Caco-2 (cell line): Measurements from ENCODE around the gene PPP6R3. TPM values are rescaled to one million over a fixed set of nuclear protein-coding genes. Genes with fewer than 3 reads are reported as not detected.
A peak's percentile ranks its signal among the peaks of the same experiment; 100 is the strongest.
"Not testable (repeated sequence)": the region's sequence is repeated elsewhere in the genome, so short reads cannot be mapped to it uniquely, and the experiment has no call there.

Source experiments
- BruUV-seq: library from RNA; stranded (reverse); fragments of 400-500 nt; replicated peaks from 2 replicates; lab custom pipeline; 2021; lab: Mats Ljungman, UMichigan
- CTCF ChIA-PET: fragments of 300-600 bp; sonication (Branson Sonifier 250); formaldehyde crosslinking; loops from one replicate; lab custom pipeline; 2022; ENCODE audit warnings: antibody characterized with exemption; lab: Charles Lee
- POLR2A ChIA-PET: fragments of 300-600 bp; sonication (Branson Sonifier 250); formaldehyde crosslinking; loops from one replicate; lab custom pipeline; 2022; ENCODE audit warnings: antibody characterized with exemption; lab: Charles Lee
- DNase-seq, 2 experiments: peaks; one replicate each; pipeline versions ENCODE4 v3.0.0 to v3.0.0-alpha.2; 2020 to 2022
- H3K27me3 ChIP-seq: replicated peaks from 2 replicates; pipeline ENCODE4 v1.6.0; 2011; ENCODE audit warnings: low read length; ENCODE audit not compliant: control insufficient read depth, insufficient read depth
- H3K36me3 ChIP-seq: 2 replicates; pipeline ENCODE4 v1.5.1; 2011; ENCODE audit warnings: low read length; ENCODE audit not compliant: control insufficient read depth, insufficient read depth
- H3K4me1 ChIP-seq: fragments of 250-450 bp; sonication (Bioruptor Pico); 2 replicates; pipeline ENCODE4 v1.5.1; 2020; ENCODE audit warnings: mild to moderate bottlenecking
- H3K4me3 ChIP-seq: 2 replicates; pipeline ENCODE4 v1.5.1; 2011; ENCODE audit warnings: low read depth, mild to moderate bottlenecking, control low read depth, low read length
- H3K9me3 ChIP-seq: fragments of 250-450 bp; sonication (Bioruptor Pico); 2 replicates; pipeline ENCODE4 v1.5.1; 2020; ENCODE audit warnings: mild to moderate bottlenecking, moderate library complexity
- H3K27ac Mint-ChIP-seq: one replicate; pipeline ENCODE4 v1.8.0; 2022; ENCODE audit warnings: mixed read lengths; ENCODE audit not compliant: unreplicated experiment
- H3K27me3 Mint-ChIP-seq: one replicate; pipeline ENCODE4 v1.8.0; 2022; ENCODE audit warnings: mixed read lengths; ENCODE audit not compliant: insufficient read depth, unreplicated experiment
- H3K36me3 Mint-ChIP-seq: one replicate; pipeline ENCODE4 v1.8.0; 2022; ENCODE audit warnings: mild to moderate bottlenecking, mixed read lengths; ENCODE audit not compliant: insufficient read depth, unreplicated experiment
- H3K4me1 Mint-ChIP-seq: one replicate; pipeline ENCODE4 v1.8.0; 2022; ENCODE audit warnings: low read depth, mixed read lengths; ENCODE audit not compliant: unreplicated experiment
- H3K4me3 Mint-ChIP-seq: one replicate; pipeline ENCODE4 v1.8.0; 2022; ENCODE audit warnings: mild to moderate bottlenecking, moderate library complexity, mixed read lengths; ENCODE audit not compliant: unreplicated experiment
- H3K9me3 Mint-ChIP-seq: one replicate; pipeline ENCODE4 v1.8.0; 2022; ENCODE audit warnings: mixed read lengths; ENCODE audit not compliant: unreplicated experiment
- CTCF ChIP-seq, 2 experiments: fragments of 200-600 bp in 1 of 2; IDR thresholded peaks; 1 replicate in 1 of 2; 2 replicates in 1 of 2; pipeline versions ENCODE4 v1.5.1 to v1.8.0; 2011 to 2022; ENCODE audit warnings: antibody characterized with exemption in 1 of 2, control low read depth in 1 of 2, inconsistent platforms in 1 of 2, low read depth in 1 of 2, low read length in 1 of 2, mild to moderate bottlenecking in 1 of 2, moderate library complexity in 1 of 2; ENCODE audit not compliant: insufficient read depth in 1 of 2, severe bottlenecking in 1 of 2, unreplicated experiment in 1 of 2
- intact Hi-C: fragments of 100-400 bp; cut with micrococcal nuclease; formaldehyde crosslinking; loops from one replicate; pipeline ENCODE4 v1.10.0; 2022; ENCODE audit not compliant: unreplicated experiment
- total RNA-seq: library from RNA; stranded (reverse); gene quantifications from 2 replicates; pipeline ENCODE4 v1.2.3, GENCODE V29; 2022

PPP6R3 gene
- total RNA-seq, 1 experiment from 2014 or later, result 276 TPM

GRCh38 chr11:68433541-68433940 lies 27.0 kb upstream of the PPP6R3 start:
- no TSS peak for BruUV-seq
- H3K27me3 Mint-ChIP-seq, result no peaks in the 10 kb centered on the region
- H3K4me1 Mint-ChIP-seq, result no peaks in the 10 kb centered on the region
- Histone ChIP-seq H3K4me1 (no peaks in the 10 kb centered on the region), H3K9me3 (peaks cover 10% of the 10 kb centered on the region), H3K4me3 (no peak overlapping the region), H3K36me3 (peaks cover 18% of the 10 kb centered on the region), H3K27me3 (no peaks in the 10 kb centered on the region)
- ChIA-PET POLR2A (no interaction called here), CTCF (no interaction called here)
- peaks cover 17% of the 10 kb centered on the region for H3K9me3 Mint-ChIP-seq
- intact Hi-C loops, result no loop called here
- DNase-seq, result no peak
- H3K27ac Mint-ChIP-seq, result no peak overlapping the region
- TF ChIP-seq CTCF (IDR thresholded peaks at IDR 0.05; ENCODE audit: insufficient read depth in 1 of 2, low read depth in 1 of 2, low read length in 1 of 2, severe bottlenecking in 1 of 2, unreplicated experiment in 1 of 2), result no peak
- H3K36me3 Mint-ChIP-seq, result peaks cover 59% of the 10 kb centered on the region
- H3K4me3 Mint-ChIP-seq, result no peak overlapping the region

GRCh38 chr11:68434159-68434558 lies 26.4 kb upstream of the PPP6R3 start:
- DNase-seq, H3K4me3 ChIP-seq, intact Hi-C loops, BruUV-seq, H3K4me1 Mint-ChIP-seq, H3K9me3 ChIP-seq, CTCF ChIA-PET, H3K27ac Mint-ChIP-seq, H3K27me3 Mint-ChIP-seq, H3K27me3 ChIP-seq, H3K4me3 Mint-ChIP-seq, H3K4me1 ChIP-seq: not testable (repeated sequence)
- POLR2A ChIA-PET, result interaction anchor here (0.8 kb wide), 1 partner anchor 26 kb away, joined by 4 read pairs; the partner anchor contains the start of gene PPP6R3
- peaks cover 59% of the 10 kb centered on the region for H3K36me3 Mint-ChIP-seq
- H3K9me3 Mint-ChIP-seq, result peaks cover 11% of the 10 kb centered on the region
- peaks cover 18% of the 10 kb centered on the region for H3K36me3 ChIP-seq

GRCh38 chr11:68436162-68436888 lies 24.2 kb upstream of the PPP6R3 start:
- Histone ChIP-seq H3K9me3 (no peaks in the 10 kb centered on the region), H3K27me3 (no peaks in the 10 kb centered on the region), H3K36me3 (peaks cover 13% of the 10 kb centered on the region), H3K4me1 (no peaks in the 10 kb centered on the region), H3K4me3 (no peak overlapping the region)
- BruUV-seq, result no TSS peak
- Mint-ChIP-seq H3K27me3 (no peaks in the 10 kb centered on the region), H3K4me3 (no peak overlapping the region), H3K27ac (peak overlapping the region; percentile 50), H3K36me3 (peaks cover 51% of the 10 kb centered on the region), H3K9me3 (no peaks in the 10 kb centered on the region), H3K4me1 (no peaks in the 10 kb centered on the region)
- no peak for TF ChIP-seq CTCF (IDR thresholded peaks at IDR 0.05; ENCODE audit: insufficient read depth in 1 of 2, low read depth in 1 of 2, low read length in 1 of 2, severe bottlenecking in 1 of 2, unreplicated experiment in 1 of 2)
- ChIA-PET POLR2A (no interaction called here), CTCF (interaction anchor here (0.6 kb wide), 1 partner anchor 56 kb away, joined by 3 read pairs; no protein-coding TSS in a partner anchor)
- no peak for DNase-seq
- intact Hi-C loops, result no loop called here
